Kidney (tissue), 14 donors: ENCODE results near the gene AGFG1. TPM values are rescaled to one million over a fixed set of nuclear protein-coding genes. Genes with fewer than 3 reads are reported as not detected.

ENCODE experiments used
- DNase-seq, 5 donors: peaks; one replicate each; pipeline ENCODE4 v3.0.0-alpha.2; 2013 to 2020
- FAIRE-seq: peaks from 2 replicates; lab custom pipeline; 2012; peaks lifted over from hg19 to GRCh38; lab: Jason Lieb, UNC
- H3K27ac ChIP-seq, 2 donors: one replicate each; pipeline ENCODE4 v1.7.0; 2013; ENCODE audit warnings: low read depth in 2 of 2, low read length in 2 of 2, inconsistent platforms in 1 of 2
- H3K27me3 ChIP-seq: one replicate; pipeline ENCODE4 v1.7.1; 2013; ENCODE audit warnings: low read length, inconsistent platforms; ENCODE audit not compliant: control insufficient read depth, insufficient read depth
- H3K36me3 ChIP-seq, 3 donors: one replicate each; pipeline versions ENCODE4 v1.7.0 to v1.7.1; 2013; ENCODE audit warnings: low read length in 3 of 3, control low read depth in 1 of 3, inconsistent platforms in 1 of 3; ENCODE audit not compliant: insufficient read depth in 3 of 3, control insufficient read depth in 2 of 3
- H3K4me1 ChIP-seq, 3 donors: one replicate each; pipeline versions ENCODE4 v1.7.0 to v1.7.1; 2013; ENCODE audit warnings: low read length in 3 of 3, inconsistent platforms in 1 of 3, low read depth in 1 of 3; ENCODE audit not compliant: control insufficient read depth in 2 of 3, insufficient read depth in 2 of 3
- H3K4me3 ChIP-seq, 3 donors: one replicate each; pipeline versions ENCODE4 v1.7.0 to v1.8.1; 2013; ENCODE audit warnings: low read length in 3 of 3, control low read depth in 1 of 3, inconsistent platforms in 1 of 3
- H3K9ac ChIP-seq, 3 donors: one replicate each; pipeline versions ENCODE4 v1.7.0 to v1.7.1; 2013; ENCODE audit warnings: low read length in 3 of 3, control low read depth in 1 of 3, inconsistent platforms in 1 of 3
- H3K9me3 ChIP-seq, 3 donors: one replicate each; pipeline versions ENCODE4 v1.7.0 to v1.7.1; 2013; ENCODE audit warnings: low read length in 3 of 3, control low read depth in 1 of 3, inconsistent platforms in 1 of 3; ENCODE audit not compliant: control insufficient read depth in 2 of 3, insufficient read depth in 1 of 3
- intact Hi-C: fragments of 100-400 bp; cut with DNase I; formaldehyde crosslinking; loops from one replicate; pipeline ENCODE4 v1.11.1; 2022
- polyA plus RNA-seq: library from polyadenylated mRNA; stranded (reverse); fragments of 350-450 nt; fragmentation: Illumina TruSeq; extraction: RNeasy Lipid Tissue Mini Kit (QIAGEN cat#74804); gene quantifications from one replicate; pipeline ENCODE4 v1.2.3, GENCODE V29; 2014; ENCODE audit warnings: low read depth, low replicate concordance; ENCODE audit not compliant: insufficient read depth
- total RNA-seq: library from RNA; stranded (reverse); fragmentation: NEBNext Ultra II Directional; extraction: Animal tissue kit (Norgen Biotek cat#: 25700); gene quantifications from one replicate; pipeline ENCODE4 v1.2.1, GENCODE V29; 2021
- TF ChIP-seq, protein P1 (sequence below): IDR thresholded peaks from 3 replicates; pipeline ENCODE4 v1.5.1; 2012; ENCODE audit warnings: mild to moderate bottlenecking, moderate library complexity, borderline replicate concordance; ENCODE audit not compliant: insufficient read depth; ENCODE audit errors: extremely low read depth
- donor health status: control.
- donor health status: control.
- donor health status: control.
- donor health status: control.
- donor health status: control.
- donor health status: DM: yes; HTN: yes; CAD: no.
- donor health status: Normal renal cell carcinoma (clear cell type).

AGFG1 gene
- total and polyA plus RNA-seq, 2 donors from 2014 or later: 36.6 to 98.9 TPM

DNA sequence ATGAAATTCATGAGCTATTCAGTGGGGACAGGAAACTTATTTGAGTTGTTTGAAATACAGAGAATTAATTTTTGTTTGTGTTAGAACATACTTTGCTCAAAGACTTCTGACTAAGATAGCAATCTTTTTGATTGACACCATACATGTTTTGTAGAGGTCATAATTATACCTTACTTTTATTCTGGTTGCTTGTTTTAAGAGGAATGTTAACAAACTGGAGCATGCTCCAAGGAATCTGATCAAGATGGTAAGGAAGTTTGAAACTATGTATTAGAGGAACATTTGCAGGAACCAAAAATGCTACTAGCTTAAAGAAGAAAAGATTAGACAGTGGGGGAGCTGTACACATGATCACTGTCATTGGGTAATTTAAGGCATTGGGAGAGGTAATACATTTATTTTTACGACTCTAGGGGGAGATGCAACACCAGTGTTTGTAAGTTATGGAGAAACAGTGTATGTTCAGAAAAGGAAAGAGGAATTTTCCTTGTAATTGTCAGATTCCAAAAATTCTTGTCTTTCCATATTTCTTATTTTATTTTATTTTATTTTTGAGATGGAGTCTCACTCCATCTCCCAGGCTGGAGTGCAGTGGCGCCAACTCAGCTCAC is 8.0 kb downstream of the AGFG1 start:
- Histone ChIP-seq H3K36me3 (no peaks in the 10 kb centered on the region), H3K4me3 (no peak overlapping the region), H3K27ac (no peak overlapping the region), H3K9me3 (no peaks in the 10 kb centered on the region), H3K4me1 (peaks cover 0 to 4% (median 0%) of the 10 kb centered on the region in 3 donors), H3K27me3 (no peaks in the 10 kb centered on the region), H3K9ac (no peak overlapping the region)
- intact Hi-C loops: loop anchor here (10.0 kb wide), 1 partner anchor 345 kb away; no protein-coding TSS in a partner anchor
- TF ChIP-seq, protein P1, sequence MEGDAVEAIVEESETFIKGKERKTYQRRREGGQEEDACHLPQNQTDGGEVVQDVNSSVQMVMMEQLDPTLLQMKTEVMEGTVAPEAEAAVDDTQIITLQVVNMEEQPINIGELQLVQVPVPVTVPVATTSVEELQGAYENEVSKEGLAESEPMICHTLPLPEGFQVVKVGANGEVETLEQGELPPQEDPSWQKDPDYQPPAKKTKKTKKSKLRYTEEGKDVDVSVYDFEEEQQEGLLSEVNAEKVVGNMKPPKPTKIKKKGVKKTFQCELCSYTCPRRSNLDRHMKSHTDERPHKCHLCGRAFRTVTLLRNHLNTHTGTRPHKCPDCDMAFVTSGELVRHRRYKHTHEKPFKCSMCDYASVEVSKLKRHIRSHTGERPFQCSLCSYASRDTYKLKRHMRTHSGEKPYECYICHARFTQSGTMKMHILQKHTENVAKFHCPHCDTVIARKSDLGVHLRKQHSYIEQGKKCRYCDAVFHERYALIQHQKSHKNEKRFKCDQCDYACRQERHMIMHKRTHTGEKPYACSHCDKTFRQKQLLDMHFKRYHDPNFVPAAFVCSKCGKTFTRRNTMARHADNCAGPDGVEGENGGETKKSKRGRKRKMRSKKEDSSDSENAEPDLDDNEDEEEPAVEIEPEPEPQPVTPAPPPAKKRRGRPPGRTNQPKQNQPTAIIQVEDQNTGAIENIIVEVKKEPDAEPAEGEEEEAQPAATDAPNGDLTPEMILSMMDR: peak; percentile 40
- FAIRE-seq: no peak
- peak in 2 of 5 donors; percentile 32 to 59 for DNase-seq

DNA sequence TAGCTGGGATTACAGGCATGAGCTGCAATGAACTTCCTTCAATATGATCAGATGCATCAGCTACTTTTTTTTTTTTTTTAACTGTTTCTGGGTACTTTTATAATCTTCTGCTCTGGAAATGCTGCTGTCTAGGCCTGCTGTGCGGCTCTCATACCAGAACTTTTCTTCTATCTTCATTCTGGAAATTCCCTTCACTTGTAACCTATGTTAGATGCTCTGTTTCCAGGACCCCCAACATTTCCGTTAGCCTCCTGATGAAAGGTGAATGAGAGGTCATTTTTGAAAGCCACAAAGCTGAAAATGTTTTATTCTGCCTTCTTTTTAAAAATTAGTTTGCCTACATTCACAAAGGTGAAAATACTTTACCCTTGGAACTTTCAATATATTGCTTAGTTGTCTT is 8.6 kb downstream of the AGFG1 start:
- intact Hi-C loops: loop anchor here (10.0 kb wide), 1 partner anchor 346 kb away; no protein-coding TSS in a partner anchor
- Histone ChIP-seq H3K9ac (no peak overlapping the region), H3K36me3 (no peaks in the 10 kb centered on the region), H3K4me1 (peaks cover 0 to 4% (median 0%) of the 10 kb centered on the region in 3 donors), H3K27ac (no peak overlapping the region), H3K9me3 (no peaks in the 10 kb centered on the region), H3K27me3 (no peaks in the 10 kb centered on the region), H3K4me3 (no peak overlapping the region)
- TF ChIP-seq, protein P1: no peak
- no peak for FAIRE-seq
- DNase-seq: no peak

DNA sequence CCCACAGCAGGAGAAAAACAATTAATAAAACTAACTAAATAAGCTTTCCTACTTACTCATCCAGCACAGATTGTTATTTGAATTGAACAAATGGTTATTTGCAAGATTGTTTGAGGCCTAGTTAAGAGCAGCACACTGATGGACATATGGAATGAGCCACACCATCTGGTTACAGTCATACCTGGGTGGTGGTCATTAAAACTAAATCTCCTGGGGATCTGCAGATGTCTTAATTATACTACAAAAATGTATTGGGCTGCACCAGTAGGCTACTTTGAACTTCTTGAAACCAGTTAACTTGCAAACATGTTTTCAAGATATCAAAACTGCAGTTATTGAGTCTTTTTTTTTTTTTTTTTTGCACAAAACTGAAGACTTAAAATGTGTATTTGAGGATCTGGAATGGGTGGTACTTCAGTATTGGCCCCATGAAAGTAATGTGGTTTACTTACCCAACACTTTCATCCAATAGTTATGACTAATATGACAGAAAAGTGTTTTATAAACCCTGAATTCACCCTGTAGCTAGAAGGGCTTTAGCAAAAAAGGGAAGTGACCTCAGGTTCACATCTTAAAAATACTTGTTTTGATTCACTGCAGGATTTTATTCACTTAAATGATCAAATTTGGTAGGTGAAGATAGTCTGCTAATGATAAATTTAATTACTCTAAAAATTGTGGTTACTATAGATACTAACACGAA is 10.8 kb downstream of the AGFG1 start:
- H3K27ac ChIP-seq: no peak overlapping the region
- H3K9me3 ChIP-seq: peaks cover 0 to 2% (median 0%) of the 10 kb centered on the region in 3 donors
- intact Hi-C loops: loop anchor here (10.0 kb wide), 1 partner anchor 348 kb away; no protein-coding TSS in a partner anchor
- no peaks in the 10 kb centered on the region for H3K36me3 ChIP-seq
- TF ChIP-seq, protein P1: no peak
- H3K4me3 ChIP-seq: no peak overlapping the region
- H3K27me3 ChIP-seq: no peaks in the 10 kb centered on the region
- FAIRE-seq (no peak), DNase-seq (no peak)
- no peaks in the 10 kb centered on the region for H3K4me1 ChIP-seq
- no peak overlapping the region for H3K9ac ChIP-seq
